H1 (cell line): ENCODE results near the gene LAMA3. TPM values are rescaled to one million over a fixed set of nuclear protein-coding genes. Genes with fewer than 3 reads are reported as not detected.
A peak's percentile ranks its signal among the peaks of the same experiment; 100 is the strongest.

Experiments used
- CTCF ChIA-PET: fragments of 300-600 bp; sonication (Branson Sonifier 250); formaldehyde crosslinking; loops from one replicate; lab custom pipeline; 2021; ENCODE audit not compliant: partially characterized antibody; lab: Charles Lee
- POLR2A ChIA-PET: fragments of 300-600 bp; sonication (Branson Sonifier 250); formaldehyde crosslinking; loops from one replicate; lab custom pipeline; 2021; ENCODE audit warnings: inconsistent platforms; ENCODE audit not compliant: partially characterized antibody; lab: Charles Lee
- DNase-seq, 2 experiments: peaks; one replicate each; pipeline versions ENCODE4 v3.0.0 to v3.0.0-alpha.2; 2010 to 2022; ENCODE audit warnings: low spot score in 2 of 2, low read depth in 1 of 2, mixed read lengths in 1 of 2
- FAIRE-seq: peaks from 2 replicates; lab custom pipeline; 2011; peaks lifted over from hg19 to GRCh38; lab: Jason Lieb, UNC
- H2AFZ ChIP-seq: 2 replicates; pipeline ENCODE4 v1.8.1; 2012; ENCODE audit warnings: low read length, inconsistent platforms
- H2AK5ac ChIP-seq: 2 replicates; pipeline ENCODE4 v1.6.1; 2013; ENCODE audit warnings: low read depth, low read length
- H2BK120ac ChIP-seq: replicated peaks from 2 replicates; pipeline ENCODE3; 2013; ENCODE audit warnings: low read depth, low read length, inconsistent platforms
- H2BK12ac ChIP-seq: 2 replicates; pipeline ENCODE4 v1.6.1; 2013; ENCODE audit warnings: low read depth, low read length
- H2BK15ac ChIP-seq: 2 replicates; pipeline ENCODE4 v1.6.1; 2013; ENCODE audit warnings: low read length
- H2BK20ac ChIP-seq: 2 replicates; pipeline ENCODE4 v1.6.1; 2013; ENCODE audit warnings: low read length
- H2BK5ac ChIP-seq: 2 replicates; pipeline ENCODE4 v1.6.1; 2013; ENCODE audit warnings: low read depth, low read length
- H3K14ac ChIP-seq: 2 replicates; pipeline ENCODE4 v1.6.1; 2013; ENCODE audit warnings: inconsistent platforms; ENCODE audit not compliant: insufficient read length
- H3K18ac ChIP-seq: 2 replicates; pipeline ENCODE4 v1.6.1; 2013; ENCODE audit warnings: low read length; ENCODE audit errors: extremely low read depth
- H3K23ac ChIP-seq: 2 replicates; pipeline ENCODE4 v1.6.1; 2013; ENCODE audit warnings: inconsistent platforms; ENCODE audit not compliant: insufficient read length
- H3K23me2 ChIP-seq: 2 replicates; pipeline ENCODE4 v1.6.1; 2013; ENCODE audit warnings: low read depth, low read length
- H3K27ac ChIP-seq: 2 replicates; pipeline ENCODE4 v1.6.1; 2011; ENCODE audit warnings: low read depth, low read length, inconsistent platforms
- H3K27me3 ChIP-seq, 4 experiments: replicated peaks in 1 of 4; 1 replicate in 1 of 4; 2 replicates in 3 of 4; pipeline versions ENCODE4 v1.6.1 to v1.8.1; 2011 to 2013; ENCODE audit warnings: low read length in 3 of 4, mild to moderate bottlenecking in 3 of 4, inconsistent platforms in 2 of 4, mixed read lengths in 2 of 4, moderate library complexity in 1 of 4; ENCODE audit not compliant: control insufficient read depth in 3 of 4, insufficient read depth in 3 of 4; ENCODE audit errors: extremely low read depth in 1 of 4
- H3K36me3 ChIP-seq, 4 experiments: 2 replicates each; pipeline versions ENCODE4 v1.6.1 to v1.8.1; 2011 to 2013; ENCODE audit warnings: mild to moderate bottlenecking in 4 of 4, low read length in 3 of 4, moderate library complexity in 2 of 4, control low read depth in 1 of 4, inconsistent platforms in 1 of 4; ENCODE audit not compliant: insufficient read depth in 4 of 4, control insufficient read depth in 2 of 4
- H3K4ac ChIP-seq: replicated peaks from 2 replicates; pipeline ENCODE3; 2013; ENCODE audit warnings: low read length, low read depth, mixed read lengths, inconsistent platforms; ENCODE audit not compliant: insufficient read length
- H3K4me1 ChIP-seq, 4 experiments: replicated peaks in 1 of 4; 1 replicate in 1 of 4; 2 replicates in 3 of 4; pipeline versions ENCODE4 v1.6.1 to v1.8.1; 2011 to 2013; ENCODE audit warnings: low read length in 3 of 4, inconsistent platforms in 2 of 4, mixed read lengths in 1 of 4; ENCODE audit not compliant: insufficient read depth in 4 of 4, control insufficient read depth in 3 of 4
- H3K4me2 ChIP-seq, 2 experiments: 2 replicates each; pipeline versions ENCODE4 v1.6.1 to v1.8.1; 2011 to 2013; ENCODE audit warnings: low read depth in 2 of 2, low read length in 2 of 2, control low read depth in 1 of 2, inconsistent platforms in 1 of 2, mild to moderate bottlenecking in 1 of 2; ENCODE audit not compliant: insufficient read depth in 1 of 2
- H3K4me3 ChIP-seq, 4 experiments: fragments of 200-600, 300-600 bp in 1 of 4; sonication (generic), shearing (Covaris generic), sonication (Bioruptor Twin) in 1 of 4; 2 replicates each; pipeline versions ENCODE4 v1.5.1 to v1.8.1; 2011 to 2016; ENCODE audit warnings: low read length in 4 of 4, low read depth in 3 of 4, control low read depth in 2 of 4, inconsistent platforms in 2 of 4, mild to moderate bottlenecking in 2 of 4, mixed read lengths in 1 of 4, moderate library complexity in 1 of 4; ENCODE audit not compliant: insufficient read depth in 2 of 4; ENCODE audit errors: extremely low read depth in 1 of 4
- H3K56ac ChIP-seq: replicated peaks from 2 replicates; pipeline ENCODE3; 2013; ENCODE audit warnings: low read depth, mild to moderate bottlenecking, mixed read lengths, low read length, inconsistent platforms; ENCODE audit not compliant: insufficient read length
- H3K79me1 ChIP-seq: 2 replicates; pipeline ENCODE4 v1.6.1; 2013; ENCODE audit warnings: low read depth, low read length, control low read depth
- H3K79me2 ChIP-seq, 2 experiments: 2 replicates each; pipeline versions ENCODE4 v1.6.1 to v1.8.1; 2012 to 2013; ENCODE audit warnings: low read length in 2 of 2, mild to moderate bottlenecking in 2 of 2, inconsistent platforms in 1 of 2; ENCODE audit not compliant: insufficient read depth in 2 of 2, control insufficient read depth in 1 of 2
- H3K9ac ChIP-seq, 4 experiments: replicated peaks in 1 of 4; 1 replicate in 1 of 4; 2 replicates in 3 of 4; pipeline versions ENCODE4 v1.6.1 to v1.8.1; 2011 to 2013; ENCODE audit warnings: low read depth in 3 of 4, low read length in 3 of 4, control low read depth in 2 of 4, mild to moderate bottlenecking in 2 of 4, moderate library complexity in 2 of 4, inconsistent platforms in 1 of 4; ENCODE audit errors: extremely low read depth in 1 of 4
- H3K9me3 ChIP-seq, 2 experiments: 2 replicates each; pipeline versions ENCODE4 v1.6.1 to v1.8.1; 2012 to 2013; ENCODE audit warnings: mild to moderate bottlenecking in 2 of 2, moderate library complexity in 2 of 2, control low read depth in 1 of 2, inconsistent platforms in 1 of 2, low read depth in 1 of 2, low read length in 1 of 2, mixed read lengths in 1 of 2; ENCODE audit not compliant: insufficient read depth in 2 of 2
- H4K20me1 ChIP-seq, 2 experiments: replicated peaks in 1 of 2; 2 replicates each; pipeline versions ENCODE3 to v1.8.1; 2011 to 2013; ENCODE audit warnings: inconsistent platforms in 2 of 2, low read length in 2 of 2, mild to moderate bottlenecking in 1 of 2; ENCODE audit not compliant: insufficient read depth in 2 of 2, control insufficient read depth in 1 of 2
- H4K5ac ChIP-seq: 2 replicates; pipeline ENCODE4 v1.6.1; 2013; ENCODE audit warnings: low read length, low read depth, mixed read lengths, inconsistent platforms; ENCODE audit not compliant: insufficient read length
- H4K8ac ChIP-seq: 2 replicates; pipeline ENCODE4 v1.8.0; 2013; ENCODE audit warnings: mild to moderate bottlenecking, moderate library complexity, low read length, inconsistent platforms; ENCODE audit not compliant: insufficient read depth; ENCODE audit errors: extremely low read depth
- H4K91ac ChIP-seq: replicated peaks from 2 replicates; pipeline ENCODE3; 2013; ENCODE audit warnings: low read length, mixed read lengths, inconsistent platforms; ENCODE audit not compliant: insufficient read length
- BACH1 ChIP-seq: IDR thresholded peaks from 2 replicates; pipeline ENCODE4 v1.6.1; 2012; ENCODE audit warnings: low read length, improper control_type of control experiment
- CBX5 ChIP-seq: fragments of 300-800, 300-1000 bp; sonication (generic); IDR thresholded peaks from 2 replicates; pipeline ENCODE4 v1.7.1; 2016; ENCODE audit warnings: antibody characterized with exemption, low read length, low read depth
- CHD1 ChIP-seq: IDR thresholded peaks from 2 replicates; pipeline ENCODE4 v1.6.1; 2012; ENCODE audit warnings: low read depth, low read length, improper control_type of control experiment
- EP300 ChIP-seq, 2 experiments: IDR thresholded peaks; 1 replicate in 1 of 2; 2 replicates in 1 of 2; pipeline ENCODE4 v1.6.1; 2011 to 2012; ENCODE audit warnings: low read depth in 2 of 2, low read length in 2 of 2, mild to moderate bottlenecking in 2 of 2, borderline replicate concordance in 1 of 2, inconsistent platforms in 1 of 2, moderate library complexity in 1 of 2
- FOSL1 ChIP-seq: IDR thresholded peaks from 2 replicates; pipeline ENCODE4 v1.6.1; 2011; ENCODE audit warnings: mild to moderate bottlenecking, low read depth, low read length, moderate library complexity; ENCODE audit not compliant: insufficient read depth
- JUND ChIP-seq: IDR thresholded peaks from 2 replicates; pipeline ENCODE4 v1.6.1; 2011; ENCODE audit warnings: mild to moderate bottlenecking, improper control_type of control experiment, low read length
- NANOG ChIP-seq: IDR thresholded peaks from 2 replicates; pipeline ENCODE4 v1.6.1; 2011; ENCODE audit warnings: low read length, low read depth, mild to moderate bottlenecking, inconsistent platforms; ENCODE audit not compliant: insufficient read depth, poor library complexity, severe bottlenecking
- PHF8 ChIP-seq: fragments of 200-600 bp; sonication (generic); conservative IDR thresholded peaks from 2 replicates; pipeline ENCODE4 v1.7.1; 2012; ENCODE audit warnings: low read depth, mild to moderate bottlenecking, inconsistent platforms, low read length, moderate library complexity
- POLR2AphosphoS5 ChIP-seq: IDR thresholded peaks from 2 replicates; pipeline ENCODE4 v1.6.1; 2011; ENCODE audit warnings: low read depth, low read length
- RXRA ChIP-seq: IDR thresholded peaks from 2 replicates; pipeline ENCODE4 v1.6.1; 2011; ENCODE audit warnings: low read depth, mild to moderate bottlenecking, low read length, moderate library complexity; ENCODE audit not compliant: insufficient read depth
- SIRT6 ChIP-seq: IDR thresholded peaks from one replicate; pipeline ENCODE4 v1.7.1; 2012; ENCODE audit warnings: low read length, inconsistent platforms
- TBP ChIP-seq: IDR thresholded peaks from 2 replicates; pipeline ENCODE4 v1.6.1; 2011; ENCODE audit warnings: low read depth, low read length, improper control_type of control experiment
- USF2 ChIP-seq: IDR thresholded peaks from 2 replicates; pipeline ENCODE4 v1.6.1; 2011; ENCODE audit warnings: low read length, improper control_type of control experiment
- WGBS, 2 experiments: shearing (Covaris generic) in 1 of 2; methylation state at CpG; one replicate each; pipeline versions ENCODE4 v1.1.6 to v1.1.7; 2013 to 2015; ENCODE audit warnings: low lambda C conversion rate in 2 of 2, mixed read lengths in 2 of 2, inconsistent platforms in 1 of 2, low coverage in 1 of 2, missing lambda C conversion rate in 1 of 2; ENCODE audit not compliant: insufficient replicate concordance in 2 of 2, insufficient coverage in 1 of 2, insufficient read length in 1 of 2; ENCODE audit errors: extremely low coverage in 1 of 2, missing lambda C conversion rate in 1 of 2; 5-methylcytosine and 5-hydroxymethylcytosine counted together
- polyA plus RNA-seq, 7 experiments: library from polyadenylated mRNA; depleted of rRNA in 3 of 7; stranded (reverse) in 5 of 7; unstranded in 2 of 7; fragments of >200 nt in 5 of 7; fragments of 200-250 nt in 2 of 7; gene quantifications; 1 replicate in 5 of 7; 2 replicates in 1 of 7; 4 replicates in 1 of 7; pipeline versions ENCODE4 v1.2.1 to v1.2.3, GENCODE V29; 2011 to 2013; ENCODE audit warnings: missing spikeins in 2 of 7, mixed read lengths in 2 of 7
- total RNA-seq: library from RNA; stranded (reverse); fragmentation: NEBNext Ultra II Directional; extraction: Animal tissue kit (Norgen Biotek cat#: 25700); gene quantifications from 2 replicates; pipeline ENCODE4 v1.2.1, GENCODE V29; 2021

The LAMA3 gene
- total and polyA plus RNA-seq, 2 of the 8 experiments (the other 6 are each of a cell fraction or from before 2014, with no cell fraction given) = 0.76 to 5.0 TPM

DNA sequence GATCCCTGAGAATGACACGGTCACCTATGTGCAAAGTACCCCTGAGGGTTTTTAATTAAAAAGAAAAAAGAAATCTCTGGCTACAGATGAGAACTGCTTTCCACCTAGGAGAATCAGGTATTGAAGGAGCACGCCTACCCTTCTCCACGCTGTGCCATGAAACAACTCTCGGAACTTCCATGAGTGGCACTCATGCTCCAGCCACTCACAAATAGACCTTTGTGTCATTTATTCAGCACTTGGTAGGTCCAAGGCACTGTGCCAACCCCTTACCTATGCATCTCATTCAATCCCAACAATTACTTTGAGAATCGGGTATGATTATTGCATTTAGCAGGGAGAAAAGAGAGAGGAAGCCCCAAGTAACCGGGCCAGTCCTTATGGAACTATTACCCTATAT lies 280.4 kb downstream of the LAMA3 start:
- H2AFZ ChIP-seq = 0 out of 2 replicates have a peak overlapping the region, but pooled peaks have one; percentile 11
- no peaks in the 10 kb centered on the region for H3K23me2 ChIP-seq
- H3K27me3 ChIP-seq = no peaks in the 10 kb centered on the region
- no peak overlapping the region for H3K4me2 ChIP-seq
- no peaks in the 10 kb centered on the region for H3K36me3 ChIP-seq
- H2BK15ac ChIP-seq = no peak overlapping the region
- no peaks in the 10 kb centered on the region for H3K79me1 ChIP-seq
- 85% methylated on average over 6 of the region's 6 CpGs; no CpG with 5 or more reads in 1 of the 2 experiments for WGBS, 2 experiments
- H2AK5ac ChIP-seq = no peak overlapping the region
- H3K18ac ChIP-seq = peak overlapping the region; percentile 19; the same call in 1 of the 2 replicates
- H2BK5ac ChIP-seq = 0 out of 2 replicates have a peak overlapping the region, but pooled peaks have one; percentile 42
- H3K4me3 ChIP-seq = no peak overlapping the region
- no peak overlapping the region for H3K23ac ChIP-seq
- no peak overlapping the region for H3K56ac ChIP-seq
- H3K79me2 ChIP-seq = no peaks in the 10 kb centered on the region
- no peak for DNase-seq
- H3K4me1 ChIP-seq = 0 out of 7 replicates have a peak, but pooled peaks cover 0 to 2% (median 0%) of the 10 kb centered on the region in 4 experiments
- H3K4ac ChIP-seq = no peak overlapping the region
- ChIA-PET CTCF (interaction anchor here (1.3 kb wide), 1 partner anchor 11 kb away, joined by 3 read pairs; no protein-coding TSS in a partner anchor), POLR2A (no interaction called here)
- H4K5ac ChIP-seq = no peak overlapping the region
- no peak overlapping the region for H2BK120ac ChIP-seq
- H4K91ac ChIP-seq = no peak overlapping the region
- H2BK12ac ChIP-seq = peak overlapping the region; percentile 28; the same call in 1 of the 2 replicates
- H2BK20ac ChIP-seq = no peak overlapping the region
- no peak overlapping the region for H3K27ac ChIP-seq
- no peaks in the 10 kb centered on the region for H4K20me1 ChIP-seq
- H3K9me3 ChIP-seq = no peaks in the 10 kb centered on the region
- no peak overlapping the region for H3K14ac ChIP-seq
- H3K9ac ChIP-seq = no peak overlapping the region
- H4K8ac ChIP-seq = no peak overlapping the region
- no peak for FAIRE-seq
- no peak for TF ChIP-seq POLR2AphosphoS5
- no peak for TF ChIP-seq EP300 (IDR thresholded peaks at IDR 0.05; ENCODE audit: borderline replicate concordance in 1 of 2, low read depth in 2 of 2, low read length in 2 of 2)
- no peak for TF ChIP-seq USF2
- TF ChIP-seq CHD1 = no peak
- no peak for TF ChIP-seq CBX5
- no peak for TF ChIP-seq PHF8
- no peak for TF ChIP-seq FOSL1
- no peak for TF ChIP-seq RXRA
- no peak for TF ChIP-seq BACH1
- no peak for TF ChIP-seq SIRT6
- TF ChIP-seq JUND = no peak
- no peak for TF ChIP-seq TBP
- TF ChIP-seq NANOG = no peak
